Measurements from ENCODE around the gene FGL2.
"Not testable (repeated sequence)": the region's sequence is repeated elsewhere in the genome, so short reads cannot be mapped to it uniquely, and the experiment has no call there.

FGL2 gene

GRCh38 chr7:77209479-77210139 lies 10.0 kb upstream of the FGL2 start:
- DNase-seq: no peak

GRCh38 chr7:77208416-77208815 lies 8.8 kb upstream of the FGL2 start:
- DNase-seq: no peak

GRCh38 chr7:77205706-77206105 lies 6.1 kb upstream of the FGL2 start:
- no peak for DNase-seq

- no peak for DNase-seq
These were observed 2.9 kb upstream of the FGL2 start for GRCh38 chr7:77202481-77202976.

GRCh38 chr7:77200542-77200941 lies 923 bp upstream of the FGL2 start:
- DNase-seq: no peak

- DNase-seq: no peak
These were observed 2.5 kb downstream of the FGL2 start for GRCh38 chr7:77197141-77197540.

GRCh38 chr7:77188731-77189437 lies 10.7 kb downstream of the FGL2 start:
- no peak for DNase-seq

- no peak for DNase-seq
These were observed 13.8 kb downstream of the FGL2 start for GRCh38 chr7:77185866-77186265.

- DNase-seq: no peak
These were observed 14.6 kb downstream of the FGL2 start for GRCh38 chr7:77184990-77185389.

- DNase-seq: no peak
These were observed 15.2 kb downstream of the FGL2 start for GRCh38 chr7:77184463-77184862.

GRCh38 chr7:77182261-77182660 lies 17.4 kb downstream of the FGL2 start:
- no peak for DNase-seq

- DNase-seq: no peak
These were observed 17.9 kb downstream of the FGL2 start for GRCh38 chr7:77181734-77182133.

GRCh38 chr7:77181015-77181595 lies 18.5 kb downstream of the FGL2 start:
- no peak for DNase-seq

GRCh38 chr7:77178024-77178423 lies 21.6 kb downstream of the FGL2 start:
- DNase-seq: not testable (repeated sequence)

GRCh38 chr7:77177321-77177904 lies 22.2 kb downstream of the FGL2 start:
- DNase-seq: not testable (repeated sequence)

GRCh38 chr7:77175274-77175800 lies 24.3 kb downstream of the FGL2 start:
- not testable (repeated sequence) for DNase-seq

GRCh38 chr7:77174418-77174817 lies 25.2 kb downstream of the FGL2 start:
- DNase-seq: not testable (repeated sequence)

- DNase-seq: not testable (repeated sequence)
These were observed 27.0 kb downstream of the FGL2 start for GRCh38 chr7:77172437-77173172.

GRCh38 chr7:77171073-77171472 lies 28.5 kb downstream of the FGL2 start:
- DNase-seq: not testable (repeated sequence)

GRCh38 chr7:77157446-77157845 lies 42.2 kb downstream of the FGL2 start:
- DNase-seq: no peak

GRCh38 chr7:77157034-77157433 lies 42.6 kb downstream of the FGL2 start:
- not testable (repeated sequence) for DNase-seq

- not testable (repeated sequence) for DNase-seq
These were observed 43.8 kb downstream of the FGL2 start for GRCh38 chr7:77155601-77156377.
